H9 (cell line): ENCODE measurements around the gene SLC6A18. TPM values are rescaled to one million over a fixed set of nuclear protein-coding genes. Genes with fewer than 3 reads are reported as not detected.

Experiments
- DNase-seq: peaks from one replicate; pipeline ENCODE4 v3.0.0-alpha.2; 2017
- H2AFZ ChIP-seq: one replicate; pipeline ENCODE4 v1.6.1; 2013; ENCODE audit warnings: mild to moderate bottlenecking, low read length, control low read depth, moderate library complexity
- H2AK5ac ChIP-seq: 2 replicates; pipeline ENCODE4 v1.6.1; 2013; ENCODE audit warnings: low read length, control low read depth, mixed read lengths; ENCODE audit not compliant: insufficient read length
- H2BK120ac ChIP-seq: one replicate; pipeline ENCODE4 v1.6.1; 2013; ENCODE audit warnings: low read depth, mild to moderate bottlenecking, low read length, control low read depth, inconsistent platforms; ENCODE audit not compliant: poor library complexity, severe bottlenecking
- H2BK12ac ChIP-seq: 2 replicates; pipeline ENCODE4 v1.6.1; 2013; ENCODE audit warnings: low read length, control low read depth, mixed read lengths, low read depth; ENCODE audit not compliant: insufficient read length
- H2BK15ac ChIP-seq: 2 replicates; pipeline ENCODE4 v1.6.1; 2013; ENCODE audit warnings: low read depth, low read length, control low read depth
- H2BK20ac ChIP-seq: one replicate; pipeline ENCODE4 v1.6.1; 2013; ENCODE audit warnings: low read depth, mild to moderate bottlenecking, low read length, control low read depth, inconsistent platforms; ENCODE audit not compliant: poor library complexity, severe bottlenecking
- H2BK5ac ChIP-seq: 2 replicates; pipeline ENCODE4 v1.6.1; 2013; ENCODE audit warnings: low read length, control low read depth, mixed read lengths; ENCODE audit not compliant: insufficient read length
- H3K14ac ChIP-seq: 2 replicates; pipeline ENCODE4 v1.6.1; 2013; ENCODE audit warnings: low read length, control low read depth; ENCODE audit not compliant: insufficient read depth
- H3K18ac ChIP-seq: 2 replicates; pipeline ENCODE4 v1.6.1; 2013; ENCODE audit warnings: low read depth, mild to moderate bottlenecking, mixed read lengths, low read length, control low read depth; ENCODE audit not compliant: insufficient read length
- H3K23ac ChIP-seq: 2 replicates; pipeline ENCODE4 v1.6.1; 2013; ENCODE audit warnings: low read length, control low read depth, mixed read lengths, low read depth; ENCODE audit not compliant: insufficient read length
- H3K23me2 ChIP-seq: 2 replicates; pipeline ENCODE4 v1.6.1; 2013; ENCODE audit warnings: low read depth, mild to moderate bottlenecking, mixed read lengths, low read length, control low read depth; ENCODE audit not compliant: insufficient read length, poor library complexity, severe bottlenecking
- H3K27ac ChIP-seq: 2 replicates; pipeline ENCODE4 v1.5.1; 2013; ENCODE audit warnings: low read length, control low read depth, mixed read lengths, low read depth; ENCODE audit not compliant: insufficient read length
- H3K27me3 ChIP-seq: 2 replicates; pipeline ENCODE4 v1.6.1; 2013; ENCODE audit warnings: low read length, control low read depth, inconsistent platforms; ENCODE audit not compliant: insufficient read depth
- H3K4ac ChIP-seq: 2 replicates; pipeline ENCODE4 v1.6.1; 2013; ENCODE audit warnings: low read depth, mild to moderate bottlenecking, control low read depth, inconsistent platforms, low read length, moderate library complexity
- H3K4me1 ChIP-seq: 2 replicates; pipeline ENCODE4 v1.6.1; 2013; ENCODE audit warnings: low read length, control low read depth, inconsistent platforms; ENCODE audit not compliant: insufficient read depth
- H3K4me2 ChIP-seq: 2 replicates; pipeline ENCODE4 v1.6.1; 2013; ENCODE audit warnings: low read length, control low read depth, mixed read lengths; ENCODE audit not compliant: insufficient read length, insufficient read depth
- H3K56ac ChIP-seq: 2 replicates; pipeline ENCODE4 v1.6.1; 2013; ENCODE audit warnings: low read depth, mild to moderate bottlenecking, mixed read lengths, low read length, control low read depth; ENCODE audit not compliant: insufficient read length
- H3K79me1 ChIP-seq: 2 replicates; pipeline ENCODE4 v1.6.1; 2013; ENCODE audit warnings: low read depth, mild to moderate bottlenecking, moderate library complexity, low read length, control low read depth, inconsistent platforms; ENCODE audit not compliant: insufficient read depth, poor library complexity, severe bottlenecking
- H3K79me2 ChIP-seq: 2 replicates; pipeline ENCODE4 v1.6.1; 2013; ENCODE audit warnings: low read length, control low read depth, inconsistent platforms; ENCODE audit not compliant: insufficient read depth
- H3K9ac ChIP-seq: 2 replicates; pipeline ENCODE4 v1.6.1; 2013; ENCODE audit warnings: low read length, control low read depth, mixed read lengths; ENCODE audit not compliant: insufficient read length; ENCODE audit errors: extremely low read depth
- H3K9me3 ChIP-seq: one replicate; pipeline ENCODE4 v1.6.1; 2013; ENCODE audit warnings: low read depth, low read length, inconsistent platforms; ENCODE audit not compliant: control insufficient read depth
- H3T11ph ChIP-seq: one replicate; pipeline ENCODE4 v1.6.1; 2013; ENCODE audit warnings: mild to moderate bottlenecking, low read length, control low read depth, inconsistent platforms
- H4K20me1 ChIP-seq: one replicate; pipeline ENCODE4 v1.6.1; 2013; ENCODE audit not compliant: control insufficient read depth, insufficient read length, insufficient read depth
- H4K5ac ChIP-seq: 2 replicates; pipeline ENCODE4 v1.6.1; 2013; ENCODE audit warnings: low read depth, mild to moderate bottlenecking, mixed read lengths, low read length, control low read depth; ENCODE audit not compliant: insufficient read length
- H4K8ac ChIP-seq: replicated peaks from 2 replicates; pipeline ENCODE4 v1.6.1; 2013; ENCODE audit warnings: low read length, control low read depth, mixed read lengths, low read depth; ENCODE audit not compliant: insufficient read length
- H4K91ac ChIP-seq: 2 replicates; pipeline ENCODE4 v1.6.1; 2013; ENCODE audit warnings: low read depth, mild to moderate bottlenecking, moderate library complexity, mixed read lengths, low read length, control low read depth; ENCODE audit not compliant: insufficient read length
- H3K27ac Mint-ChIP-seq, 3 experiments: 2 replicates in 2 of 3; 3 replicates in 1 of 3; pipeline ENCODE4 v1.8.0; 2020 to 2021; ENCODE audit warnings: mixed read lengths in 3 of 3, mild to moderate bottlenecking in 1 of 3, moderate library complexity in 1 of 3
- H3K27me3 Mint-ChIP-seq: 2 replicates; pipeline ENCODE4 v1.8.0; 2021; ENCODE audit warnings: low read depth, mild to moderate bottlenecking, moderate library complexity, mixed read lengths
- H3K36me3 Mint-ChIP-seq, 3 experiments: 2 replicates in 2 of 3; 3 replicates in 1 of 3; pipeline ENCODE4 v1.8.0; 2020 to 2021; ENCODE audit warnings: low read depth in 3 of 3, mixed read lengths in 3 of 3; ENCODE audit not compliant: insufficient read depth in 1 of 3
- H3K4me1 Mint-ChIP-seq, 2 experiments: 2 replicates each; pipeline ENCODE4 v1.8.0; 2020; ENCODE audit warnings: mixed read lengths in 2 of 2
- H3K4me3 Mint-ChIP-seq, 2 experiments: 2 replicates in 1 of 2; 3 replicates in 1 of 2; pipeline ENCODE4 v1.8.0; 2020 to 2021; ENCODE audit warnings: mild to moderate bottlenecking in 2 of 2, mixed read lengths in 2 of 2, moderate library complexity in 1 of 2
- H3K9me3 Mint-ChIP-seq, 2 experiments: 2 replicates in 1 of 2; 3 replicates in 1 of 2; pipeline ENCODE4 v1.8.0; 2020; ENCODE audit warnings: mild to moderate bottlenecking in 2 of 2, mixed read lengths in 2 of 2, moderate library complexity in 1 of 2
- CTCF ChIP-seq: fragments of 200-600 bp; sonication (generic); conservative IDR thresholded peaks from 3 replicates; pipeline ENCODE4 v1.8.0; 2021; ENCODE audit warnings: antibody characterized with exemption, mild to moderate bottlenecking
- WGBS: extraction: QIAGEN DNeasy Blood & Tissue Kit; methylation state at CpG from one replicate; pipeline ENCODE4 v1.1.7; 2013; ENCODE audit warnings: missing lambda C conversion rate, low lambda C conversion rate, mixed read lengths; ENCODE audit not compliant: insufficient read length; ENCODE audit errors: extremely low coverage; 5-methylcytosine and 5-hydroxymethylcytosine counted together
- total RNA-seq: library from RNA; stranded (reverse); gene quantifications from 2 replicates; pipeline ENCODE4 v1.2.1, GENCODE V29; 2021

SLC6A18 gene
- total RNA-seq, 1 experiment from 2014 or later, result not detected

GRCh38 chr5:1235838-1236237 is 10.7 kb downstream of the SLC6A18 start:
- Histone ChIP-seq H3K23me2 (no peaks in the 10 kb centered on the region), H3K27ac (no peak overlapping the region), H2AK5ac (no peak overlapping the region), H2BK20ac (no peak overlapping the region), H2BK12ac (no peak overlapping the region), H3T11ph (no peak overlapping the region), H3K18ac (no peak overlapping the region), H4K8ac (no peak overlapping the region), H3K4ac (no peak overlapping the region), H2BK15ac (no peak overlapping the region), H3K9me3 (no peaks in the 10 kb centered on the region), H4K5ac (no peak overlapping the region), H4K91ac (no peak overlapping the region), H3K79me1 (no peaks in the 10 kb centered on the region), H4K20me1 (no peaks in the 10 kb centered on the region), H3K27me3 (no peaks in the 10 kb centered on the region), H3K79me2 (no peaks in the 10 kb centered on the region), H3K4me1 (no peaks in the 10 kb centered on the region), H3K56ac (no peak overlapping the region), H3K4me2 (no peak overlapping the region), H2AFZ (no peak overlapping the region), H3K9ac (no peak overlapping the region), H3K14ac (no peak overlapping the region), H3K23ac (no peak overlapping the region), H2BK120ac (no peak overlapping the region), H2BK5ac (no peak overlapping the region)
- no peak for DNase-seq
- Mint-ChIP-seq H3K36me3 (peaks cover 0 to 2% (median 0%) of the 10 kb centered on the region in 3 experiments; a peak in 1 of 7 replicates), H3K4me3 (no peak overlapping the region), H3K9me3 (peaks cover 11 to 12% of the 10 kb centered on the region in 2 experiments), H3K27me3 (peaks cover 3% of the 10 kb centered on the region; the same call in 1 of the 2 replicates), H3K27ac (no peak overlapping the region), H3K4me1 (no peaks in the 10 kb centered on the region)
- WGBS, result no CpG with 5 or more reads among the region's 1 CpG
- TF ChIP-seq CTCF, result no peak
